Ovary (tissue), 3 donors: ENCODE measurements around the gene SVOPL.

Source experiments
- CTCF ChIP-seq, 3 donors: fragments of 450-650 bp in 2 of 3; fragments of 200-600 bp in 1 of 3; IDR thresholded peaks; one replicate each; pipeline versions ENCODE4 v1.5.1 to v1.8.0; 2016 to 2022; ENCODE audit warnings: antibody characterized with exemption in 3 of 3, mild to moderate bottlenecking in 1 of 3
- EP300 ChIP-seq: sonication (generic); formaldehyde crosslinking; IDR thresholded peaks from one replicate; pipeline ENCODE4 v1.6.1; 2017; ENCODE audit warnings: antibody characterized with exemption
- donor health status: DM: no; HTN: no; CAD: no.

GRCh38 chr7:138565451-138566114 lies 135.6 kb downstream of the SVOPL start:
- TF ChIP-seq CTCF (IDR thresholded peaks at IDR 0.05) (no peak), EP300 (no peak)
